GM12892 (cell line): ENCODE results near the gene MEIS3.

Experiments
- DNase-seq: peaks from one replicate; pipeline ENCODE4 v3.0.0; 2011; ENCODE audit not compliant: insufficient read length
- FAIRE-seq: peaks from 2 replicates; lab custom pipeline; 2011; peaks lifted over from hg19 to GRCh38; lab: Jason Lieb, UNC
- POLR2A ChIP-seq: IDR thresholded peaks from 2 replicates; pipeline ENCODE4 v1.6.1; 2011; ENCODE audit warnings: low read depth, low read length, control low read depth
- POLR2AphosphoS5 ChIP-seq: IDR thresholded peaks from 2 replicates; pipeline ENCODE4 v1.6.1; 2011; ENCODE audit warnings: low read depth, low read length, control low read depth
- TAF1 ChIP-seq: IDR thresholded peaks from 2 replicates; pipeline ENCODE4 v1.6.1; 2011; ENCODE audit warnings: low read depth, mild to moderate bottlenecking, control low read depth, low read length, borderline replicate concordance

MEIS3 gene

GRCh38 chr19:47408156-47408938 lies 11.0 kb downstream of the MEIS3 start:
- DNase-seq = no peak
- no peak for TF ChIP-seq POLR2AphosphoS5
- no peak for TF ChIP-seq TAF1
- TF ChIP-seq POLR2A = no peak
- FAIRE-seq = no peak

- TF ChIP-seq POLR2A (no peak), POLR2AphosphoS5 (no peak), TAF1 (no peak)
- DNase-seq (no peak), FAIRE-seq (no peak)
These were observed 11.9 kb downstream of the MEIS3 start for GRCh38 chr19:47407417-47407774.

- TF ChIP-seq POLR2A (no peak), TAF1 (no peak), POLR2AphosphoS5 (no peak)
- DNase-seq (no peak), FAIRE-seq (no peak)
These were observed 12.5 kb downstream of the MEIS3 start for GRCh38 chr19:47406711-47407416.

- TF ChIP-seq TAF1 (no peak), POLR2A (no peak), POLR2AphosphoS5 (no peak)
- FAIRE-seq (no peak), DNase-seq (no peak)
These were observed 13.4 kb downstream of the MEIS3 start for GRCh38 chr19:47405854-47406417.

- TF ChIP-seq POLR2A = no peak
- TF ChIP-seq TAF1 = no peak
- no peak for TF ChIP-seq POLR2AphosphoS5
- no peak for DNase-seq
- FAIRE-seq = no peak
These were observed 14.2 kb downstream of the MEIS3 start for GRCh38 chr19:47405197-47405550.

- no peak for DNase-seq
- no peak for FAIRE-seq
- TF ChIP-seq TAF1 (no peak), POLR2A (no peak), POLR2AphosphoS5 (no peak)
These were observed 14.8 kb downstream of the MEIS3 start for GRCh38 chr19:47404334-47405196.

GRCh38 chr19:47402504-47402903 lies 16.8 kb downstream of the MEIS3 start:
- TF ChIP-seq TAF1 (no peak), POLR2A (no peak), POLR2AphosphoS5 (no peak)
- FAIRE-seq = no peak
- no peak for DNase-seq

GRCh38 chr19:47398707-47399597 lies 20.4 kb downstream of the MEIS3 start:
- FAIRE-seq (no peak), DNase-seq (no peak)
- TF ChIP-seq TAF1 (no peak), POLR2A (no peak), POLR2AphosphoS5 (no peak)

GRCh38 chr19:47391510-47392223 lies 27.7 kb downstream of the MEIS3 start:
- FAIRE-seq = peak; percentile 56
- peak; percentile 64 for DNase-seq
- TF ChIP-seq POLR2AphosphoS5 (no peak), TAF1 (no peak), POLR2A (no peak)

GRCh38 chr19:47390533-47391488 lies 28.5 kb downstream of the MEIS3 start:
- no peak for FAIRE-seq

More at GRCh38 chr19:47390533-47391488, 28.5 kb downstream of the MEIS3 start:
- TF ChIP-seq TAF1 (no peak), POLR2A (no peak), POLR2AphosphoS5 (no peak)
- DNase-seq = no peak
